Activated naive CD8-positive, alpha-beta T cell treated with anti-CD3 and anti-CD28 coated beads, Interleukin-2, amount 50 U/mL, for 24 hours (primary cell): ENCODE results near the gene TAB2.

Experiments used
- ATAC-seq: fragments of 150-1000 bp; cut with Tn5 transposase; one replicate; pipeline ENCODE4 v1.10.0; 2021
- DNase-seq: peaks from one replicate; pipeline ENCODE4 v3.0.0; 2021
- H3K27ac Mint-ChIP-seq: one replicate; pipeline ENCODE4 v1.8.0; 2021; ENCODE audit warnings: mild to moderate bottlenecking, mixed read lengths
- H3K27me3 Mint-ChIP-seq: one replicate; pipeline ENCODE4 v1.8.0; 2021; ENCODE audit warnings: mixed read lengths
- H3K36me3 Mint-ChIP-seq: one replicate; pipeline ENCODE4 v1.8.0; 2021; ENCODE audit warnings: low read depth, mixed read lengths
- H3K4me1 Mint-ChIP-seq: one replicate; pipeline ENCODE4 v1.8.0; 2021; ENCODE audit warnings: mixed read lengths
- H3K4me3 Mint-ChIP-seq: one replicate; pipeline ENCODE4 v1.8.0; 2021; ENCODE audit warnings: mild to moderate bottlenecking, moderate library complexity, mixed read lengths
- H3K9me3 Mint-ChIP-seq: one replicate; pipeline ENCODE4 v1.8.0; 2021; ENCODE audit warnings: mixed read lengths

The TAB2 gene

GRCh38 chr6:149317644-149318571, at the start of gene TAB2:
TAB2 (plus strand) TSS chr6:149317712; CDS start chr6:149369998, 52,286 bp downstream.
- no peaks in the 10 kb centered on the region for H3K9me3 Mint-ChIP-seq
- peak; percentile 53 for ATAC-seq
- DNase-seq, result peak; percentile 81
- peak within 1 kb of the TSS; percentile 97 for H3K4me3 Mint-ChIP-seq
- H3K27ac Mint-ChIP-seq, result peak within 1 kb of the TSS; percentile 98
- peaks cover 13% of the 10 kb centered on the region for H3K36me3 Mint-ChIP-seq
- peaks cover 55% of the 10 kb centered on the region for H3K4me1 Mint-ChIP-seq
- no peaks in the 10 kb centered on the region for H3K27me3 Mint-ChIP-seq

- Mint-ChIP-seq H3K4me1 (peaks cover 58% of the 10 kb centered on the region), H3K27me3 (no peaks in the 10 kb centered on the region), H3K4me3 (no peak overlapping the region), H3K27ac (no peak overlapping the region), H3K36me3 (no peaks in the 10 kb centered on the region), H3K9me3 (no peaks in the 10 kb centered on the region)
- no peak for DNase-seq
- ATAC-seq, result no peak
Observed at GRCh38 chr6:149268146-149268545, 49.4 kb upstream of the TAB2 start.

- no peak for DNase-seq
- Mint-ChIP-seq H3K27me3 (no peaks in the 10 kb centered on the region), H3K9me3 (no peaks in the 10 kb centered on the region), H3K4me1 (peaks cover 64% of the 10 kb centered on the region), H3K27ac (no peak overlapping the region), H3K36me3 (no peaks in the 10 kb centered on the region), H3K4me3 (no peak overlapping the region)
- no peak for ATAC-seq
Observed at GRCh38 chr6:149268768-149269167, 48.7 kb upstream of the TAB2 start.

- Mint-ChIP-seq H3K27me3 (no peaks in the 10 kb centered on the region), H3K27ac (peak overlapping the region; percentile 92), H3K4me3 (no peak overlapping the region), H3K36me3 (no peaks in the 10 kb centered on the region), H3K9me3 (no peaks in the 10 kb centered on the region), H3K4me1 (peaks cover 52% of the 10 kb centered on the region)
- ATAC-seq (no peak), DNase-seq (no peak)
Observed at GRCh38 chr6:149270616-149271015, 46.9 kb upstream of the TAB2 start.

GRCh38 chr6:149271348-149272340, 45.9 kb upstream of the TAB2 start:
- Mint-ChIP-seq H3K9me3 (no peaks in the 10 kb centered on the region), H3K4me1 (peaks cover 42% of the 10 kb centered on the region), H3K4me3 (peak overlapping the region; percentile 60), H3K36me3 (no peaks in the 10 kb centered on the region), H3K27me3 (no peaks in the 10 kb centered on the region), H3K27ac (peak overlapping the region; percentile 92)
- DNase-seq (peak; percentile 78), ATAC-seq (peak; percentile 95)

GRCh38 chr6:149273318-149273717, 44.2 kb upstream of the TAB2 start:
- H3K4me1 Mint-ChIP-seq, result peaks cover 45% of the 10 kb centered on the region
- ATAC-seq (no peak), DNase-seq (no peak)

GRCh38 chr6:149275621-149276020, 41.9 kb upstream of the TAB2 start:
- Mint-ChIP-seq H3K4me1 (peaks cover 48% of the 10 kb centered on the region), H3K9me3 (peaks cover 4% of the 10 kb centered on the region), H3K27me3 (no peaks in the 10 kb centered on the region), H3K36me3 (peaks cover 2% of the 10 kb centered on the region), H3K27ac (no peak overlapping the region), H3K4me3 (no peak overlapping the region)
- ATAC-seq, result no peak
- no peak for DNase-seq

More at GRCh38 chr6:149273318-149273717, 44.2 kb upstream of the TAB2 start:
- Mint-ChIP-seq H3K36me3 (peaks cover 2% of the 10 kb centered on the region), H3K27me3 (no peaks in the 10 kb centered on the region), H3K27ac (peak overlapping the region; percentile 92), H3K4me3 (no peak overlapping the region), H3K9me3 (peaks cover 4% of the 10 kb centered on the region)

GRCh38 chr6:149277621-149278020, 39.9 kb upstream of the TAB2 start:
- DNase-seq, result no peak
- peaks cover 28% of the 10 kb centered on the region for H3K4me1 Mint-ChIP-seq
- H3K27ac Mint-ChIP-seq, result no peak overlapping the region
- no peaks in the 10 kb centered on the region for H3K27me3 Mint-ChIP-seq
- H3K36me3 Mint-ChIP-seq, result peaks cover 2% of the 10 kb centered on the region
- H3K4me3 Mint-ChIP-seq, result no peak overlapping the region
- no peak for ATAC-seq
- H3K9me3 Mint-ChIP-seq, result peaks cover 4% of the 10 kb centered on the region

GRCh38 chr6:149278997-149279396, 38.5 kb upstream of the TAB2 start:
- no peak overlapping the region for H3K4me3 Mint-ChIP-seq
- DNase-seq, result no peak

GRCh38 chr6:149284904-149285303, 32.6 kb upstream of the TAB2 start:
- H3K27ac Mint-ChIP-seq, result no peak overlapping the region
- ATAC-seq, result peak; percentile 89
- H3K4me3 Mint-ChIP-seq, result no peak overlapping the region
- H3K4me1 Mint-ChIP-seq, result peaks cover 22% of the 10 kb centered on the region
- H3K36me3 Mint-ChIP-seq, result no peaks in the 10 kb centered on the region
- no peaks in the 10 kb centered on the region for H3K27me3 Mint-ChIP-seq
- H3K9me3 Mint-ChIP-seq, result no peaks in the 10 kb centered on the region
- DNase-seq, result no peak

More at GRCh38 chr6:149278997-149279396, 38.5 kb upstream of the TAB2 start:
- Mint-ChIP-seq H3K27ac (no peak overlapping the region), H3K36me3 (peaks cover 2% of the 10 kb centered on the region), H3K4me1 (peaks cover 17% of the 10 kb centered on the region), H3K9me3 (peaks cover 4% of the 10 kb centered on the region), H3K27me3 (no peaks in the 10 kb centered on the region)
- no peak for ATAC-seq

GRCh38 chr6:149285626-149286025, 31.9 kb upstream of the TAB2 start:
- no peaks in the 10 kb centered on the region for H3K27me3 Mint-ChIP-seq
- DNase-seq, result no peak
- ATAC-seq, result no peak
- peaks cover 22% of the 10 kb centered on the region for H3K4me1 Mint-ChIP-seq
- no peak overlapping the region for H3K4me3 Mint-ChIP-seq
- H3K36me3 Mint-ChIP-seq, result no peaks in the 10 kb centered on the region
- no peaks in the 10 kb centered on the region for H3K9me3 Mint-ChIP-seq
- no peak overlapping the region for H3K27ac Mint-ChIP-seq

- Mint-ChIP-seq H3K4me3 (no peak overlapping the region), H3K4me1 (peaks cover 22% of the 10 kb centered on the region), H3K27me3 (no peaks in the 10 kb centered on the region), H3K36me3 (no peaks in the 10 kb centered on the region), H3K27ac (no peak overlapping the region), H3K9me3 (no peaks in the 10 kb centered on the region)
- DNase-seq (no peak), ATAC-seq (no peak)
Observed at GRCh38 chr6:149286905-149287304, 30.6 kb upstream of the TAB2 start.

GRCh38 chr6:149289192-149289781, 28.2 kb upstream of the TAB2 start:
- ATAC-seq, result peak; percentile 70
- peaks cover 20% of the 10 kb centered on the region for H3K4me1 Mint-ChIP-seq
- H3K27ac Mint-ChIP-seq, result peak overlapping the region; percentile 20
- no peaks in the 10 kb centered on the region for H3K36me3 Mint-ChIP-seq
- no peaks in the 10 kb centered on the region for H3K9me3 Mint-ChIP-seq
- no peak for DNase-seq
- H3K27me3 Mint-ChIP-seq, result no peaks in the 10 kb centered on the region
- H3K4me3 Mint-ChIP-seq, result no peak overlapping the region

GRCh38 chr6:149289966-149290365, 27.5 kb upstream of the TAB2 start:
- H3K4me3 Mint-ChIP-seq, result no peak overlapping the region
- no peaks in the 10 kb centered on the region for H3K36me3 Mint-ChIP-seq
- DNase-seq (no peak), ATAC-seq (no peak)
- H3K27ac Mint-ChIP-seq, result no peak overlapping the region
- H3K4me1 Mint-ChIP-seq, result peaks cover 14% of the 10 kb centered on the region
- H3K9me3 Mint-ChIP-seq, result no peaks in the 10 kb centered on the region
- no peaks in the 10 kb centered on the region for H3K27me3 Mint-ChIP-seq
